EH (cell line): ENCODE measurements around the gene RTN4RL1.

ENCODE experiments used
- DNase-seq: peaks from one replicate; pipeline ENCODE4 v3.0.0-alpha.2; 2015; ENCODE audit warnings: low read depth

The RTN4RL1 gene, protein sequence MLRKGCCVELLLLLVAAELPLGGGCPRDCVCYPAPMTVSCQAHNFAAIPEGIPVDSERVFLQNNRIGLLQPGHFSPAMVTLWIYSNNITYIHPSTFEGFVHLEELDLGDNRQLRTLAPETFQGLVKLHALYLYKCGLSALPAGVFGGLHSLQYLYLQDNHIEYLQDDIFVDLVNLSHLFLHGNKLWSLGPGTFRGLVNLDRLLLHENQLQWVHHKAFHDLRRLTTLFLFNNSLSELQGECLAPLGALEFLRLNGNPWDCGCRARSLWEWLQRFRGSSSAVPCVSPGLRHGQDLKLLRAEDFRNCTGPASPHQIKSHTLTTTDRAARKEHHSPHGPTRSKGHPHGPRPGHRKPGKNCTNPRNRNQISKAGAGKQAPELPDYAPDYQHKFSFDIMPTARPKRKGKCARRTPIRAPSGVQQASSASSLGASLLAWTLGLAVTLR

DNA sequence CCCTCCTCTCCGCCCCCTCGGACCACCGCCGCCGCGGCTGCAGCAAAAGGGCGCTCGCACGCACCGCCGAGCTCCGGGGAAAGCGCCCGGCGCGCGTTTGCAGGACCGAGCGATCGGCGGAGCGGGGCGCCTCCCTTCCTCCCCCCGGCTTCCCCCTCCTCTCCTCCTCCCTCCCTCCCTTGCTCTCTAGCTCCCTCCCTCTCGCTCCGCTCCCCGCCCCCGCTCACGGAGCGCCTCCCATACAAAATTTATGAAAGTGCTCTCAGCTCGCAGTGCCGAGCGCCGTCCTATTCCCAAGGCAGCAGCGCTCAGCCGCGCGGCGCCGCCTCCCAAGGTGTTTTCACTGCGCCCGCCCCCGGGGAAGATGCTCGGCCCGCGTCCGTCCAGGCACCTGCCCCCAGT, at the start of gene RTN4RL1:
TSS of gene RTN4RL1 (minus strand) at position 115 of the 402 bp plus-strand sequence. CDS start 469 bp downstream, outside the sequence.
- DNase-seq, result peak; percentile 82

DNA sequence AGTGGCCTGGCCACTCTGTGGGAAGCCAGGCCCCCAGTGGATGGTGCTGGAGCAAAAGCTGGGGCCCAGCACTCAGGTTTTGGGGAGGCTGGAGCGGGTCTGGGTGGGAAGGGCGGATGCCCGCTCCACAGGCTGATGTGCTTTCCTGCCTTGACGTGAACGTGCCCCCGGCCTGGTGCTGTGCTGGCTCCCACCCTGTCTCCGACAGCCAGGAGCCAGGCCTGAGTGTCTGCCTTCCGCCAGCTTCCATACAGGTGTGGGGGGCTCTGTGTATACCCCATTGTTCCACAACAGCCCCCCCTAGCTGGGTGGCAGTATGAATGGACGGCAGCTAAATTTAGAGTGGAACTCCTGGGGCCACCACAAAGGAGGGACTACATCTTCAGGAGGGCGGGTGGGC, 49.8 kb upstream of the RTN4RL1 start:
- no peak for DNase-seq

DNA sequence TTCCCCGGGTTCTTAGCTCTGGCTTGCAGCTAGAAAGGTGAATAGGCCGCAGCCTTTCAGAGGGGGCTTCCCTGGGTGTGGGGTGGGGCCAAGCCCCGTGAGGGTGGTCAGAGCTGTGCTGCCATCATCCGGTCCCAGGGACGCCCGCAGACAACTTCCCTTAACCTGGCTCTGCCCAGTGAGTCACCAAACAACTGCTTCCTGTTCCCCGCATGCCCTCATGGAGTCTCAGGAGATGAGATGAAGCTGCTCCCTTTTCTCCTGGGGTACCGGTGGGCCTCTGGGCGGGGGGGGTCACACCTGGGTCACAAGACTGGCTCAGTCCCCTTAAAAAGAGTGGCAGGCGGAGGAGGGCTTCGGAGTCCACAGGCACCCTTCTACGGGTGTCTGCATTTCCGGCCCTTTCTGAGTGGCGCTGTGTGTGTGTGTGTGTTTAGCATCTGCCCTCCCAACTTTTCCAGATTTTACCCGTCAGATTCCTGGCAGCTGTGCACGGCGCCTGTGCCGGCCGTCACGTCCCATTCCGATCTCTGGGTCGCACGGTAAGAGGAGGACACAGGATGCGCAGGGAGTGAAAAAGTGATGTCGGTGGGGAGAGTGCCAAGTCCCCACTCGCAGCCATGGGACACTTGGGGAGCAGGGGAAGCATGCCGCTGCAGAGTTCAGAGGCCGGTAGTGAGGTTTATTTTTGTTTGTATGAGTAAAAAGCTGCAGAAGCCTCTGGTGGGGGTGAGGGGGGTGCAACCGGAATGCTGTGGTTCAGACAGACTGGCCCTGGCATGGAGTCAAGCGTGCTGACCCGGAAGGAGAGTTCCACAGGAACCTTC, 46.5 kb upstream of the RTN4RL1 start:
- DNase-seq, result peak; percentile 96

DNA sequence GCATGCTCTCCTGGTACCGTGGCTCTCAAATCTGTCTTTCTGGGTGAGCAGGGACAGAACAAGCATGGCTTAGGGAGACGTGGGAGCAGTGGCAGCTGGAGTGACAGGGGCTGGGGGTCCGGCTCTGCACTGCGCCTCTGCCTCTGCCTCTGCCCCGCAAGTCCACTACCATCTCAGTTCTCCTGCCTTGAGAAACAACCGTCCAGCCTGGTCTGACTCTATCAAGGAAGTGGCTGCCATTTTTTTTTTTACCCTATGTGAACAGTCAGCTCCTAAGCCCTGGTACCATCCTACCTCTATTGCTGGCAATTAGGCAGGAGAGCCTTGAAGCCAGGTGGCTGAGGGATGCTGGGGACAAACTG, 45.9 kb upstream of the RTN4RL1 start:
- no peak for DNase-seq

DNA sequence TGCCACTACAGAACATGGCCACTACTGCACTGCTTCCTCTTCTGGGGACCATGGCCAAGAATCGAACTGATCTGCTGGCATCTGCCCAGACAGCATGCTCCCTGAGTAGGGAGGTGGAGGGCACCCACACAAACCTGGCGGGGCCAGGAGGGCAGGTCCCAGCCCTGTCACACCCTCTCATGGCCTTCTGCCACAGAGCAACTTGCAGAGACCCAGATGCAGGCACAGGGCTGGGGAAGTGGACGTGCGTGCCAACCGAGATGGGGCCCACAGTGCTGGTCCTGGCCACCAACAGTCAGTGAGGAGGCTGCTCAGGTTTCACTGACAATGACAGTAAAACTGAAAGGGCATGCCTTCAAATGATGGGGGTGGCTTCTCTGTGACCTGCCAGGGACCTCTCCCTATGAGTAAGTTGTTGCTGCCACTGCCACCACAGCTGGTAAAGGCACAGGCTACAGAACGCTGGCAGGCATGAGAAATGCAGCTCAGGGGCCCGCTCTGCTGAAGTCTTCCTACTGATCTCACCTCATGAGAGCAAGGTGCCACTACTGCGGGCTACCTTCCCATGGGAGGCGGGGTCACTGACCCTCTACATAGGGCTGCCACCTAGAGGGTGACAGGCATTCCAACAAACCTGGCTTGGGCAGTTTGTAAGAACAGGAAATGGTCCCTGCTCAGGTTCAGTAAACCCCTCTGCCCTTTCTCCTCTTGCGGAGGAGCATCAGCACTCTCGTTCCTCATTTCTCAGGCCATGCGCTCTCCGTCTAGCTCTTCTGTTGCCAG, 45.3 kb upstream of the RTN4RL1 start:
- DNase-seq, result no peak

DNA sequence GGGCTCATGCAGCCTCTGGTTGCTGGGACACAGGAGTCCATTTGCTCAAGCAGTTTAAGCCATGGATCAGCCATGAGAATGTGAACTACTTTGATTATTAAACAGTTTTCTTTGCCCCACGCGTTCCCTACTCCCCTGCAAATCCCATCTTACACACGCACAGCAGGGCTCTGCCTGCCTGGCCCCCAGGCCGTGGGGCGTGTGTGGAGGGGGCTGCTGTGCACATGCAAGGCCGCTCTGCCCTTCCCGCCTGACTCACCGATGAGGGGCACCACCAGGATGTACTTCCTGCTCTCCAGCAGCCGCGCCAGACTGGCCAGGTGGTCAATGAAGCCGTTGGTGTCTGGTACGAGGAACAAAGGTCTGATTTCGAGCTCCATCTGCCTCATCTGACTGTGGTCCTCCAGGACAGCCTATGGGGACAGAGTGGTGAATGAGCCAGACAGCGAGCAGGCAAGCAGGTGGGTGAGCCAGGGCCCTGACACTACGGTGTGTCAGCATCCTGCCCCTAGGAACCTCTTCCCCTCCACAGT, 43.5 kb upstream of the RTN4RL1 start:
- peak; percentile 79 for DNase-seq

DNA sequence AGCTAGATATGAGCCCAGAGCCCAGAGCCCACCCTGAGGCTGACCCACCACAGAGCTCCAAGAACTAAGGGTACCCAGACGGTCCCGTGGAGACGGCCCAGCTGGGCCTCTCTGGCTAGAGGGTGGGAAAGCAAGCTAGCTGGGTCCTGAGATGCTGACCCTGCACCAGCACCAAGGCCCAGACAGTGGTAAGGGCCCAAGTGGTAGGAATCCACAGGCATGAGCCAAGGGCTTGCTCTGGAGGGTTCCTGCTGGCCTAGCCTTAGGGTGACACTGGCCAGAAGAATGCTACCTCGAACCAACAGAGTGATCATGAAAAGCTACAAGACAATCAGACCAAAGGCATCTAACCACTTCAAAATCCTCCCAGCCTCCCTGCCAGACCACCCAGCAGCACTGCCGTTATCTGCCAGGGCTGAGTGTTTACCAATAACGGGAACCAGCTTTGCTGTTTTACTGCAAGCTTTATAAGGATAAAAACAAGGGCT, 42.9 kb upstream of the RTN4RL1 start:
- DNase-seq, result peak; percentile 98

DNA sequence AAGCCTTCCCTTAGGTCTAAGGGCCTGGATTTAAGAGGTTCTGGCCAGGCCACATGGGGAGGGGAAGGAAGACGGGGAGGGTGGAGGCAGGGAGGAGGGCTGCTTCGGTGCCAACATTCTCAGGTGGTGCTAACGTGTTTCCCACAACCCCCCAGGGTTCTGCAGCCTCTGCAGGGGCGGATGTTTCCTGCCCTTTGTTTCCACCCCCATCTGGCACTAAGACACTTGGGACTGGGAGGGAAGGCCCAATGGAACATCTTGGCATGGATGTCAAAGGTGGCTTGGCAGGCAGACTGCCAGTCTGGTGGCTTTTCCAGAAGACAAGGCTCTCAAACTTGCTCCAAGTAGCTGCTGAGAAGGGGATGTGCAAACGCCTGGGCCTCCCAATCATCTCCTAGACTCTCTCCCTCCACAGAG, 42.5 kb upstream of the RTN4RL1 start:
- peak; percentile 79 for DNase-seq

DNA sequence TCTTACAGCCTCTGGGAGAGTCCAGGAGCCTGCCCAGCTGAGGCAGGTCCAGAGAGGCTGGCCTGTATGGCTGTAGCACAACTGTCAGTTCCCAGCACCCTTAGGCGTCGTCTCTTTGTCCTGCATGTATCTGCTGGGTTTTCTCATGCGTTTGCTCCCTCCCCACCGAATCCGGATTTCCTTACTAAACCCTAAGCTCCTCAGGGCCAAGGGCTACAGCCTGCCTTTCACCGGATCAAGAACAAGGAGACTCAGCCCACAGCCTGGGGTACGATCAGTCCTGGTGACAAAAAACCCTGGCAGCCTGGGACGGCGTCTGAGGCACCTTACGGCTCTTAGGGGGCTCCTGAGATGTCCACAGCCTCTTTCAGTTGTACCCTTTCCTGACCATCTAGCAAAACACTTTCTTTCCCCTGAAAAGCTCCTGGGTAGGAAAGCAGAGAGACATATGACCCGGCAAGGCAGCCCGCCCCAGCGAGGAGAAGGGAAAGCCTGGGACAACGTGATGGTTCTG, 42.0 kb upstream of the RTN4RL1 start:
- DNase-seq, result peak; percentile 49

DNA sequence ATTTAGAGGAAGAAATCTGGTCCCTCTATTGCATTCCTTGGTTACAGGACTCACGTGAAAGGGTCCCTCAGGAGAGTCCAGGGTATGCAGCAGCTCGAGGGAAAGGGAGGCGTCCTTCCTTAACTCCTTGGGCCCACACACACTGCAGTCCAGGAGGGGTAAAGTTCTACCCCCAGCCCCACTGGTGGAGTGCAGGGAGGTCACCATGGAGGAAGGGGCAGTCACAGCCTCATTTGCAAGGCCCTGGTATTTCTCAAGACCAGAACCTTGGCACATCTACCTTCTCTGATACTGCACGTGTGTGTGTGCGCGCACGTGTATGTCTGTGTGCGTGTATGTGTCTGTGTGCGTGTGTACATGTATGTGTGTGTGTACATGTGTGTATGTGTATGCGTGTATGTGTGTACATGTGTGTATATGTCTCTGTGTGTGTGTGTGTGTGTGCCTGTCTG, 40.8 kb upstream of the RTN4RL1 start:
- DNase-seq, result no peak

DNA sequence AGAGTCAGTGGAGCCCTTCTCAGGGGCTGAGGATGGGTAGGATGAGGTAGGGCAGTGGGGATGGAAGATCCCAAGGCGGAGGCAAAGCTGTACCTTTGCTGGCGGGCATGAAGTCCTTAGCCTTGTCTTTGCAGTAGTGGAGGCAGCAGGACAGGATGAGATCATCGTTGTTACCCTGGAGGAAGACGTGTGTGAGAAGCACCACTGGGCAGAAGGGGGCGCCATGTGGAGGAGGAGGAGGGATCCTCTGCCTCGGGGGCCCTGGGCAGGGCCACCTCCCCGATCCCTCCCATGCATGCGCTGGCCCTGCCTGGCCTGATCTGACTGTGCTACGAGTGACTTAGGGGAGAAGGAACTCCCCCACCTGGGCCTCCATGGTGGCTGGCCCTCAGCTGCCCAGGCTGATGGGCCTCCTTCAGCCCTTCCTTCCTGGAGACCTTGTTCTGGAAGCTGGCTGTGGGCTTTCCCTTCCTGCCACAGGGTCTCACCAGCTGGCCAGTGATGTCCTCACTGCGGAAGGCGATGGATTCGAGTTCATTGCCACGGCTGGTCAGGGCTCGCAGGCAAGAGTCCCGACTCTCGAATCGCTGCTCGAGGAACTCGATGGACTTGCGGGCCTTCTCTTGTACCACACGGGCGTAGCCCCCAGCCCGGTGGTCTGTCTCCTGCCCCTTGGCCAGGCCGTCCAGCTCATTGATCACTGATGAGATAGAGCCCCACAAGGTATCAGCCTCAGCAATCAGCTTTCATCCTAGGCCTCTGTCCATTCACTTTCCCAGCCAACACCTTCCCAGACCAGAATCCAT, 40.0 kb upstream of the RTN4RL1 start:
- DNase-seq, result peak; percentile 87

DNA sequence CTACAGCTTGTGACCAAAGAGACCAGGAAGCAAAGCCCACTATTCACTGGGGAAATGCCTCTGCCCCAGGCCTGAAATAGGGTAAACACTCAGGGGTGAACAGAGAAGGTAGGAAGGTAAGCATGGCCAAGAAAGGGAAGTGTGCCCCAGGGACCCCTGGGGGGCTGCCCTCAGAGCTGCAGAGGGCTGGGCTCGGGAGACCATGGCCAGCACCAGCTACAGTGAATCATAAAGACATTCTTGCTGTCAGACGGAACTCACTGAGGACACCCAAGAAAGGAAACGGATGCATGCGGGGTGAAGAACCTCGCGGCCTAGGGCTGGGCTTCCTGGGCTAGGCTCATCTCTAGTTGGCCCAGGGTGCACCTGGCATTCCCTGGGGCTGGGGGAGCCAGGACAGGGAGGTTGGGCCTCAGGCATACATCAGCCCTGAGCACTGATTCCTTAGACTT, 39.4 kb upstream of the RTN4RL1 start:
- peak; percentile 66 for DNase-seq

DNA sequence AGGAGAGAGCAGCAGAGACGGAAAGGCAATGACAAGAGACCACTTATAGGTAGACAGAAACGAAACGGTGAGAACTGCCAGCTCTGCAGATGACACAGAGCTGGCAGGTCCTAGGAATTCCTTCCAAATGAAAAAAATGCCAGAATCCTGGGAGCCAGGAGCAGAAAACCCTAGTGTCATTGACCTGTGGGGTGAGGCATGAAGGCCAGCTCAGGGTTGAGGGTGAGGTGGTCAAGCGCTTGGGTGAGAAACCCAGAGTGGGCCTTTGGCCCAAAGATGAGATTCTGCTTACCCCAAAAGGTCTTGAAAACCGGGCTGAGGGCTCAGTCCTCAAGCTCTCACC, 39.0 kb upstream of the RTN4RL1 start:
- DNase-seq, result peak; percentile 56

DNA sequence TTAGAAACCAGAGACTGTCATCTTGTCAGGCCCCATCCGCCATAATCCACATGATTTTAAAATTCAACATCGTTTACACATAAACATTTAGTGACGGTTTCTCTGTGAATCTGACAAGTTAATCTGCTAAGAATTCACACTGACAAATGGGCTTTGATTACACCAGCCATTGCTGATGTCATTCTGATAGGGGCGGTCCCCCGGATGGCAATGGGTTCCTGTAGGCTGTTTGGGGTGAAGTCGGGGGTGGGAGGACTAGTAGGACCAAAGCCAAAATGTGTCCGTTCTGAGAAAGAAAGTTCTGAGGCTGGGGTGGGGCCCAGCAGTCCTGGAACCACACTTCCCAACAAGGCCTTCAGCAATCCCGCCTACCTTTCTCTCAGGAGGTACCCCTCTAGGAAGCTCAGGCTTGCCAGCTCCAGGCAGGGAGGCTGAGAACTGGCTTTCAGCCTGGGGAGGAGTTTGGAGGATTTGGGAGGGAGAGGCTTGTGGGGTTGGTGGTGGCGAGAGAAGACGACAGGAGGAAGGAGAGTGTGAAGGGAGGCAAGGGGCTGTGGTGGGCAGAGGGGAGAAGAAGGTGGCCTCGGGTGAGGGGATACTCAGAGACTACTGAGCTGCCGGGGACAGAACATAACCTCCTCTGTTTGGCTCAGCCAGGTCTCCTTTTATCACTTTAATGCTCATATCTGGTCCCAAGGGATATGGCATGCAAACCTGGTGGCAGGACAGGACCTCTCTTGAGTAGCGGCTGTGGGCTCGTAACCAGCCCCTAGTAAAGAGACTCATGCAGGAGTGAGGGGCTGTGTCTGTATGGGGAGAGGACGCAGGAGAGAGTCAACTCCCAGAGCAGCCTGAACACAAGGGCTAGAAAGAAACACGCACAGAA, 38.4 kb upstream of the RTN4RL1 start:
- DNase-seq, result peak; percentile 58

DNA sequence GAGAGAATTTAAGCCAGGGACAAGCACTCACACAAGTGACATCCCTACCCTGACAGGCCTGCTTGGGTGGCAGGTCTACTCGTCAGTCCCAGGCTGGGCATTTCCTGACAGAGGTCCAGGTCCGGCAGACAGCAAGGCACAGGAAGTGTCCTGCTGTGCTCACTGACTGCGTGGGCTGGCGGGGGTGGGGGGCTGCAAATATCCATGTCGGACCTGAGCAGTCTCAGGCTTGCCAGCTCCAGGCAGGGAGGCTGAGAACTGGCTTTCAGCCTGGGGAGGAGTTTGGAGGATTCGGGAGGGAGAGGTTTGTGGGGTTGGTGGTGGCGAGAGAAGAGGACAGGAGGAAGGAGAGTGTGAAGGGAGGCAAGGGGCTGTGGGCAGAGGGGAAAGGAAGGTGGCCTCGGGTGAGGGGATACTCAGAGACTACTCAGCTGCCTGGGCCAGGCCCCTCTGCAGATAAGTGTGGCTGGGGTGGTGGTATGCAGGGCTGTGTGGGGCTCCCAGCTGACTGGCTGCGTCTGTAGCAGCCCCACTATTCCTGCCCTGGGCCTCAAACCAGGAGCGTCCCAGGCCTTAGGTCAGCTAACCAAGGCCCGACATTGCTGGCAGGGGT, 37.5 kb upstream of the RTN4RL1 start:
- DNase-seq, result peak; percentile 82

DNA sequence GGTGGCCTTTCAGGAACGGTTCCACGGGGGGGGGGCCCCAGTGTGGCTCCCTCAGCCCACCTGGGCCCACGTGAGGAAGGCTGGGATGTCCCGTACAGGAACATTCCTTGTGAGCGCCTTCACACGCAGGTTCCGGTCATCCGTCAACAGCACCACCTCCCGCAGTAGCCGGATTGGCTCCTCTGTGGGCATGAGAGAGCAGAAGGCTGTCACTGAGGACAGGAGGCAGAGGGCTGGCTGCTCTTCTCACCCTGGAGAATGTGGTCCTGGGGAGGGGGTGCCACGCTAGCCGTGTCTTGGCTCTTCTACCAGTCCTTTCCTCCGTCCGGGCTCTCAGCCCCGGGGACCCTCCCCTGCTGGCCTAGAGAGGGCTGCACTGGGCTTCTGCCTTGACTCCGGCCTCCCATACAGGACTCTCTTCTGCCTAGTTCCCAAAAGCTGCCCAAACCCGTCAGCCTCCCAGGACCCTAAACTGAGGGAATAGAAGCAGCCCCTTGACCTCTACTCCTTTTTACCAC, 36.4 kb upstream of the RTN4RL1 start:
- DNase-seq, result no peak

DNA sequence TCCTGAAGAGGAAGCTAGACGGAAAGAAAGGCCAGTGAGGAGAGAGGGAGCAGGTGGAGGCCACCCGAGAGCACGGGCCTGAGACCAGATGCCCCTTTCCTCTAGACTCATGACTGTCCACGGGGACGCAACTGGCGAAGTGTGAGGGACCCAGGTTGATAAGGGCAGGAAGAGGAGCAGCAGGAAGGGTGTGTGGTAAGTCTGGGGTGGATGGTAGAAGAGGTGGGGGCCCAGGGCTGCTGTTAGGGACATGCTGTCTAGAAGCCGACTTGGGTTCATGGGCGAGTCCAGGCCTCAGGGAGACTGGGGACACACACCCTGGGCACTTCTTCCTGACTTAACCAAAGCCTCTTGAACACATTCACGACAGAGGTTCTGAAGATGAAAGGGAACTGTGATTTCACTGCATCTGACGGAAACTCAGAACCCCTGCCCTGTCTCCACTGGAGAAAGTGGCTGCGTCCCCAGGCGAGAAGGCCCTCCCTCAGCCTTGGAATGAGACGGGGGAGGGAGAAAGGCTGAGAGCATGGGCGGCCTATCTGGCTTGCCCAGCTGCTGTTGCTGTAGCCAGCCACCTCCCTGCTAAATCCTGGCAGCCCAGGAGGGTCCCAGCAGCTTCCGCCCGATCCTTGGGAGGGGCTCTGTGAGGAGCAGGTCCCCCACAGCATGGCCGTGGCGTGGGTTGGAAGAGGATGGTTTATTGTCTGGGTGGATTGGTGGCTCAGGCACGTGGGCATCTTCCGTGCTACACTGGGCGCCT, 35.7 kb upstream of the RTN4RL1 start:
- no peak for DNase-seq

DNA sequence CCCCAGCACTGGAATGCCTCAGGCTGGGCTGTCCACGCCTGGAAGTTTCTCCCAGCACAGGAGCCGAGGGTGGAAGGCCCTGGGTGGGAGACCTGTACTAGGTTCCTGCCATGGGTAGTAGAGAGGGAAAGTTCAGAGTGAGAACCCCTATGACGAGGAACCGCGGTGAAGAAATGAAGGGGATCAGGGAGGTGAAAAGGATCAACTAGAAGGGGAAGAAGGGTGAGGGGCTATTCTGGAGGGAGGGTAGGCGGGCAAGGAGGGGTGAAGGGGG, 35.2 kb upstream of the RTN4RL1 start:
- DNase-seq, result no peak
